ENCODE results near the gene TUBB4B.

TUBB4B gene

GRCh38 chr9:137226338-137227053, 14.6 kb upstream of the TUBB4B start:
- DNase-seq, result no peak

GRCh38 chr9:137227054-137227852, 13.8 kb upstream of the TUBB4B start, which contains the start of gene RNF224:
RNF224 (plus strand) TSS chr9:137227502; CDS start chr9:137228336, 834 bp downstream.
- peak; percentile 82 for DNase-seq

- no peak for DNase-seq
These were observed 13.1 kb upstream of the TUBB4B start for GRCh38 chr9:137227853-137228505.

GRCh38 chr9:137228506-137228967, 12.6 kb upstream of the TUBB4B start:
- no peak for DNase-seq

- DNase-seq, result no peak
These were observed 11.9 kb upstream of the TUBB4B start for GRCh38 chr9:137228968-137229896.

- no peak for DNase-seq
These were observed 11.0 kb upstream of the TUBB4B start for GRCh38 chr9:137229903-137230704.

- DNase-seq, result no peak
These were observed 10.2 kb upstream of the TUBB4B start, which contains the start of gene SLC34A3 for GRCh38 chr9:137230705-137231371. SLC34A3 (plus strand) TSS chr9:137230901; CDS start chr9:137231703, 802 bp downstream.

- no peak for DNase-seq
These were observed 9.6 kb upstream of the TUBB4B start for GRCh38 chr9:137231372-137232039.

- DNase-seq, result no peak
These were observed 9.0 kb upstream of the TUBB4B start for GRCh38 chr9:137232101-137232500.

GRCh38 chr9:137232510-137232909, 8.6 kb upstream of the TUBB4B start:
- DNase-seq, result no peak

GRCh38 chr9:137233143-137233980, 7.7 kb upstream of the TUBB4B start:
- no peak for DNase-seq

- no peak for DNase-seq
These were observed 6.9 kb upstream of the TUBB4B start for GRCh38 chr9:137234055-137234697.

GRCh38 chr9:137234758-137235423, 6.2 kb upstream of the TUBB4B start:
- DNase-seq, result no peak

GRCh38 chr9:137235424-137236237, 5.5 kb upstream of the TUBB4B start:
- no peak for DNase-seq

- peak; percentile 91 for DNase-seq
These were observed 4.7 kb upstream of the TUBB4B start for GRCh38 chr9:137236238-137236935.

GRCh38 chr9:137236936-137237421, 4.1 kb upstream of the TUBB4B start:
- DNase-seq, result no peak
